GM19463 (cell line): Measurements from ENCODE around the gene PLAAT2.
"Not testable (repeated sequence)": the region's sequence is repeated elsewhere in the genome, so short reads cannot be mapped to it uniquely, and the experiment has no call there.

Experiments
- ATAC-seq: cut with Tn5 transposase; IDR thresholded peaks from one replicate; pipeline ENCODE4 v1.9.1; 2021; ENCODE audit warnings: mild to moderate bottlenecking, moderate library complexity; ENCODE audit not compliant: unreplicated experiment

PLAAT2 gene

GRCh38 chr11:63563201-63564055 lies at the start of gene PLAAT2:
PLAAT2 (minus strand) TSS chr11:63563379; CDS start chr11:63563324, 55 bp downstream.
- ATAC-seq, result no peak

DNA sequence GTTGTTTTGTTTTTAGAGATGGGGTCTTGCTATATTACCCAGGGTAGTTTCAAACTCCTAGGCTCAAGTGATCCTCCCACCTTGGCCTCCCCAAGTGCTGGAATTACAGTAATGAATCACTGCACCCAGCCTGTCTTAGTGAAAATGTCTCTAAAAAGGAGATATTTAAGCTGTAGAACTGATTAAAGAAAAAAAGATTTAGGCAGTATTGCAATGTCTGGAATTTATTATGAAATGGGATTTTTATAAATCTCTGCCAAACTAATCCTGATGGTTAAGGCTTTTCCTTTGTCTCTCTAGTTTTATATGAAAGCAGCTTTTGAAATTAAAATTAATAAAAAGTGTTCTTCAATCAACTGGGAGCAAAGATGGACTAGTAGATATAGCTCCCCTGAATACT lies 49.0 kb upstream of the PLAAT2 start:
- no peak for ATAC-seq

- ATAC-seq, result no peak
Observed at GRCh38 chr11:63611395-63611747, 48.2 kb upstream of the PLAAT2 start.

DNA sequence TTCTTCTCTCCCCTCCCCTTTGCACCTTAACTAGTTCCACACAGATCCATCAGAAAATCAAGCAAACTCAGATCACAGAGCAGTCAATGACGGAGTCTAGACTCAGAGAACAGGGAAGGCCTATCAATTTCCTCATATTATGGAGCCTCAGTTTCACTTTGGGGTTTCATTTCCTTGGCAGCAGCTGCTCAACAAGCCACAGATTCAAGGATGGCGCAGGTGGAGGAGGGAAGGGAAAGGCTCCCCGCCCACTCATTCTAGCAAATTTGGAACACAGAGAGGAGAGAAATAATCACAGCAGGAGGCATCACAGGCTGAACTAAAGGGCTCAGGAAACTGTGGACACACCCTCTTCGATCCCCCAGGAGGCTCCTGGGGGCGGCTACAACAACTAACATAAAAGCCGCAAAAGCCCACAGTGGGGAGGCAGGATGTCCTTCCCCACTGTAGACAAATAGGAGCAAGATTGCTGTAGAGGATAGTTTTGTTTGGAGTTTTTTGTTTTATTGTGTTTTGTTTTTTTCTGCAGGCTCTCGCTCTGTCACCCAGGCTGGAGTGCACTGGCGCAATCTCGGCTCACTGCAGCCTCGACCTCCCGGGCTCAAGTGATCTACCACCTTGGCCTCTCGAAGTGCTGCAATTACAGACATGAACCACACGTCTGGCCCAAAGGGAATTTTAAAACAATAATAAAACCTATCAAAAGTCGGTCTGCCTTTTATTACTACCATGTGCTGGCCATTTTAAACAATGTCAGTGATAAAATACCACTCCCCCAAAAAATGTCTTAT lies 47.6 kb upstream of the PLAAT2 start:
- no peak for ATAC-seq

GRCh38 chr11:63609971-63610580 lies 46.9 kb upstream of the PLAAT2 start:
- ATAC-seq, result no peak

GRCh38 chr11:63609536-63609935 lies 46.4 kb upstream of the PLAAT2 start:
- ATAC-seq, result no peak

DNA sequence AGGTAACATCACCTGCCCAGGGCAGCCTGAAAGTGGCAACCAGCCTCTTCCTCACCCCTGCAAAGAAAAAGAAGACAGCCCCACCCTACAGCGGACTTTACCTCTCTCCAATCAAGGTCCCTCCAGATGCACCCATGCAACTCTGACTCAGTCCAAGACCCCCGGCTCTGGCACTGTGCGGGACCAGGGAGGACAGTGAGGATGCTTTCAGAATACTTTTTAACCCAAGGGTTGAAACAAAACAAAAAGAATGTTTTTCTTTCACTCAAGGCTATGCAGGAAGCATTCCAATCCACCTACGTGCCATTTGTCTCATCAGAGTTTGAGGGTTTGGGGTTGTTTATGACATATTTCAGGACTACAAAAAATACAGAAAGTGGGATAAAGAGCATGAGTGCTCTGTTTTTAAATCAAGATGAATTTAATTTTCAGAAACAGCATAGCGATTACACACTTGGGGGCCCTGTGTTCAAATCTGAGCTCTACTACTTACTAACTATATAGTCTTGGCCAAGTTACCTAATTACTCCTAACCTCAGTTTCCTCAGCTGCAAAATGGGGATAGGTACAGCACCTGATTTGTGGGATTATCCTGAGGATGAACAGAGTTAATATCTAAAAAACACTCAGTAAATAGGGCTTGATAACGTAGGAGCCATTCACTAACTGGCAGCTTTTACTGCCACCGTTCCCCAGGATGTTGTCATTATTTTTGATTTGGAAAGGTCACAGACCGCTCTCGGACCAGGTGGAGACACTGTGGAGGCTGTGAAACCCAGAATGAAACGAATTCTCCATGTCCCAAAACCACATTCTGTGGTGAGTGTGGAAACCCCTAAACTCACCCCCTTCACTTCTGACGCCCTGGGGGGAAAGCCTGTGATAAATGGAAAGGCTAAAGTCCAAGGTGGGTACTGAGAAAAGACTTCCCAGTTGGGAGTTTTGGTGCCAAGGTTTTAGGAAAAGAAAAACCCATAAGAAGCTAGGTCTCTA lies 45.5 kb upstream of the PLAAT2 start:
- no peak for ATAC-seq

DNA sequence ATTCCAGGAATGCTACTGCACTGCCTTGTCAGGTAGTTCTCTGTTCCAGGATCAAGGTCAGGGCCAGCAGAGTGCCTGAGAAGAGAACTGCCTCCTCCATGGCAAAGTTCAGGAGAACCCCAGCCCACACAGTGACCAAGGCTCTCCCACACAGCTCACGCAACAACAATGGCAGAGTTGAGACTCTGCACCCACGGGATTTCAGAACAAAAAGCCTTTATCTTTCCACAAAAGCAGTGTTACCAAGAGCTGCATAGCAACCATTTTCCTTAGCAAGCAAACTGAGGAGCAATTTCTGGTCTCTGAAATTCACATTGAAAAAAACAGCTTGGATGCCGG lies 40.0 kb upstream of the PLAAT2 start:
- ATAC-seq, result no peak

DNA sequence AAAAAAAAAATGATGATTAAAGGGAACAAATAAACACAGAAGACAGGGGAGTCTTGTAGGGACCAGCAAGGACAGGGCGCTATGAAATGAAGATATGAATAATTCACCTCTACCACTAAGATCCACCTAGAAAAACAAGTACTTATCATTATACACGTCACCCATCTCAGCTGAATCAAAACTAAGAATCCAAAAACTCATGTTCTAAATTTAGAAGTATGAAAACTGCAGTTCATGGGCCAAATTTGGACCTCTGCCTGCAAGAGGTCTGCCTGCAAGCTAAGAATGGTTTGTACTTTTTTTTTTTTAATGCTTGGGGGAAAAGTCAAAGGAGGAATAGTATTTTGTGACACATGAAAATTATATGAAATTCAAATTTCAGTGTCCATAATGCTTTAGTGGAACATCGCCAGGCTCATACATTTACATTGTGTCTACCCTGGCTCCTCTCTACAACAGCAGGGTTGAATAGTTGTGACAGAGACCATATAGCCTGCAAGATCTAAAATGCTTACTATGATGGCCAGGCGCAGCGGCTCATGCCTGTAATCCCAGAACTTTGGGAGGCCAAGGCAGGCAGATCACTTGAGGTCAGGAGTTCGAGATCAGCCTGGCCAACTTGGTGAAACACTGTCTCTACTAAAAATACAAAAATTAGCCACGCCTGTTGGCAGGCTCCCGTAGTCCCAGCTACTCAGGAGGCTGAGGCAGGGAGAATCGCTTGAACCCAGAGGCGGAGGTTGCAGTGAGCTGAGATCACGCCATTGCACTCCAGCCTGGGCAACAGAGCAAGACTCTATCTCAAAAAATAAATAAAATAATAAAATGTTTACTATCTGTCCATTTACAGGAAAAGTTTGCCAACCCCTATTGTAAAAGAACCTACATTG lies 39.4 kb upstream of the PLAAT2 start:
- not testable (repeated sequence) for ATAC-seq

DNA sequence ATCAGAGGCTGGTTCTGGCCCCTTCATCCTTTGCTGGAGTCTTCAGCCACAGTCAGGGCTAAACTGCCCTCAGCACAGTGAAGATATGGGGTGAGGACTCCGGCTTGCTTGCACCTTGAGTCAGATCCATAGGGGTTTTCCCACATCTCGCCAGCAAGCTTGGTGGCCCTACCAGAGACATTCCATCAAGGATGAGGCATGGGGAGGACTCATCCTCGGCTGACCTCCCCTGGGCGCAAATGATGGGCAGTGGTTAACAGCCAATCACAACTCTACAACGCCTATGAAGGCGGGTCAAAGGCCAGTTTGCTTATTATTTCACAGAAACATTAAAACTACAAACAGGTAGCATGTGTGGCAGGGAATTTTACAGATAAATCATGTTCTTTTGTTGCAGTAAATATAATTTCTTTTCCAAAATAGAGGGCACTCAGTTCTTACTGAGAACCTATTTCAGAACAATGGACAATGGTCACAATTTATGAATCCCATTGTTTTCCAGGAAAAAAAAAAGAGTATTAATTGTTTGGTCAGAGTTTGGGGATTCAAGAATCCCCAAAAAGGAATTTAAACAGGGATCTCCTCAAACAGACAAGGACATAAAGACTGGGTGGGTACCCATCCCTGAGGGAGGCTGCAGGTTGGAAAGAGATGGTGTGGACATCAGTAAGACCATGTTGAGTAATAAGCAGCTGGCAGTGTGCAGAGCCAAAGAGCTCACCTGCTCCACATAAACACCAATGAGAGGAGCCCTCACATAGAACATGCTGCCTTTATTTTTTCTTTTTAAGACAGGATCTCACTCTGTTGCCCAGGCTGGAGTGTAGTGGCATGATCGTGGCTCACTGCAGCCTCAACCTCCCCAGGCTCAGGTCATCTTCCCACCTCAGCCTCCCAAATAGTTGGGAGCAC lies 36.3 kb upstream of the PLAAT2 start:
- ATAC-seq, result no peak

DNA sequence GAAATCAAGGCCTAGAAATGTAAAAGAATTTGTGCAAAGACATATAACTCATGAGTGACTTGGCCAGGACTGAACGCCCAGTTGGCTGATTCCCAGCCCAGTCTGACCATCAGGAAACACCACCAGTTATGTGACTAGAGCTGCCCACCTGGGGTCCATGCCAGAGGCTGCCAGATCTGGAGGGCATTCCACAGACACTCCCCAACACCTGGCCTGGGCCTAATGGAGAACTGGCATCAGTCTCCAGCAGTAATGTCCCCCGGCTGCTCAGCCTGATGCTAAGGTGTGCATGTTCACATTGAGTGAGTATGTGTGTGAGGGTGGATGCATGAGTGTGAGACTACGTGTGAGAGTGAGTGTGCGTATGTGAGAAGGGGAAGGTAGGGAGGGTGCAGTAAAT lies 35.4 kb upstream of the PLAAT2 start:
- ATAC-seq, result no peak

GRCh38 chr11:63595296-63595695 lies 32.1 kb upstream of the PLAAT2 start:
- no peak for ATAC-seq

- ATAC-seq, result no peak
Observed at GRCh38 chr11:63592975-63593395, 29.8 kb upstream of the PLAAT2 start.

DNA sequence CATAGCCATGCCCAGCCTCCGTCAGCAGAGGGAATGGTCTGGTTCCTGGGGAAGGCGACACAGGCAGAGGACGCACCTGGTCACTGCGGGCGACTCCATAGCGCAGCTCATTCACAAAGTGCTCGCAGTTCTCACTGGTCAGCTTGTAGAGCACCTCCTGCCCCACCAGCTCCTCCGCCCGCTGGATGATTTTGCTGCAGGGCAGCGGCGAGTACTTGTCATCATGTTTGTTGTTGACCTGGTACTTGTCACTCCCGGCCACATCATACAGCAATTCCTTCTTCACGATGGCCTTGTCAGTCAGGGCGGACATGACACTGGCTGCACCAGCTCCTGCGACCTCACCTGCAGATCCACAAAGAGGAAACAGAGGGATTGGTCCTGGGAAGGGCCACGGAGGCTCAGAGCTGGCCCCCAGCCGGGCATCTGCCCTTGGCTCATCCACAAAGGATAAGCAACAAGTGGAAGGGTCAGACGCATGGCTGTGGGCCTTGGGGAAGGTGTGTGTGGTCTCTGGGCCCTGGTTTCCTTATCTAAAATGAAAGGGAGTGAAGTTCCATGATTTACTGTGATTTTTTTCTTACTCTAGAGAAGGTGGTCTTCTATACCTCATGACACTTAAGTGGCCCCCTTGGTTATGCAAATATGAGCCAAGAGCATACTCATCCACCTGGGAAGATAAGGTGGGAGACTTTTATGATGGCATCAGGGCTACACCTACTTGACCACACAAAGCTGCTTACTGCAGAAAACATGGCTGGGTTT lies 27.0 kb upstream of the PLAAT2 start:
- ATAC-seq, result no peak

DNA sequence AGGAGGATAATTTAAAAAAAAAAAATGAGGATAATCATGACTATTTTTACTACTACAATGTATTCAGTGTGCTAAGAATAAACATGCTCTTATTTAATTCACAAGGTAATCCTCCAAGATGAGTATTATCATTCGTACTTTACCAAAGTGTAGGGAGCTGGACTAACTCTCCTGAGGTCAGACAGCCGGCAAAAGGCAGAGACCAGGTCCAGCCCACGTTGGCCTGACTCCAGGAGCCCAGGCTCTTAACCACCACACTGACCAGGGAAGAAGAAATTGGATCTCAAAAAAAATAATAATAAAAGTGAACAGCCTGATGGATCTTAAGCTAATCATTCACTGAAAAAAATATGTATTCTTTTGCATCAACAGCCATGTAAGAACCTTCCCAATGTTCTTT lies 25.8 kb upstream of the PLAAT2 start:
- no peak for ATAC-seq

DNA sequence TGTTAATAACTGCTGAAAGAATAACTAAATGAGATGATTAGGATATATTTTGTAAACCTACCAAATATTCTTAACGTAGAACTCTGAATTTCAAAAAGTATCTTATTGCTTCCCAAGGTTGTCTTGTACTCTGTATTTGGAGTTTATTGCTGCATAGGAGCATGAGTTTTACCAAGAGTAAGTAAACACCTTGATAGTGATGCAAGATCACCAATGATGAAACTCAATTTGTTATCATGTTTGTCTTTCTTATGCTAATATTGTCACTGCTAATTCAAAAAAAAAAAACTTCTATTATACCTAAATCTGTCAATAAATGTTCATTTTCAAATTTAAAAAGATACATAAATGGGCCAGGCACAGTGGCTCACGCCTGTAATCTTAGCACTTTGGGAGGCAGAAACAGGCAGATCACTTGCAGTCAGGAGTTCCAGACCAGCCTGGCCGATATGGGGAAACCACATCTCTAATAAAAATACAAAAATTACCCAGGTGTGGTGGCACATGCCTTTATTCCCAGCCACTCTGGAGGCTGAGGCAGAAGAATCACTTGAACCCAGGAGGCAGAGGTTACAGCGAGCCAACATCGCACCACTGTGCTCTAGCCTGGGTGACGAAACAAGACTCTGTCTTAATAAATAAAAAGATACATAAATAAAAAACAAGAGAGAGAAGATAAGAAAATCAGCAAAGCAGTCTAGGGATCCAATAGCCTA lies 23.4 kb upstream of the PLAAT2 start:
- ATAC-seq, result no peak

DNA sequence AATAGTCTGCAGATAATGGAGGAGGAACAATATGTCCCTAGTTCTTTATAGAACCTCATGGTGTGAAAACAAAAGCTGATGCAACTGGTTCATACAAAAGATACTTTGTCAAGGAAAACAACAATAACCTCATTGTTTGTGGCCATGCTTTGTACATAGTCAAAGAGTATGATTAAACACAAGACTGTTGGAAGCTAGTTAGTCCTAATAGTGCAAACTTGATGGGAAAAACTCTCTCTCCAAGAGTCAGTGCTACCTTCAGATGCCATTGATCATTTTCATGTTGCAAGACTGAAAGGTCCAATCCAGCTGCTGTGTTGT lies 20.1 kb upstream of the PLAAT2 start:
- no peak for ATAC-seq
